ENCODE data around the gene PPP1R14C.

- TF ChIP-seq CTCF (IDR thresholded peaks at IDR 0.05; ENCODE audit: poor library complexity) (no peak), EZH2phosphoT487 (IDR thresholded peaks at IDR 0.05; ENCODE audit: low read depth, severe bottlenecking, unreplicated experiment) (no peak)
Measured at GRCh38 chr6:150093397-150093796, 49.4 kb upstream of the PPP1R14C start.
